HepG2 (cell line): ENCODE data around the gene TBXA2R. TPM values are rescaled to one million over a fixed set of nuclear protein-coding genes. Genes with fewer than 3 reads are reported as not detected.

ENCODE experiments used
- ATAC-seq: fragments of 200-7000 bp; cut with Tn5 transposase; 3 replicates; pipeline ENCODE4 v1.9.1; 2020; ENCODE audit warnings: mild to moderate bottlenecking, moderate library complexity
- BruUV-seq: library from RNA; stranded (reverse); fragments of 400-500 nt; replicated peaks from 2 replicates; lab custom pipeline; 2021; lab: Mats Ljungman, UMichigan
- CTCF ChIA-PET: fragments of 300-600 bp; formaldehyde crosslinking; extraction: SDS; loops from one replicate; lab custom pipeline; 2021; ENCODE audit warnings: low total read pairs, inconsistent platforms, low intra/inter-chr PET ratio; lab: Yijun Ruan, JAX
- POLR2A ChIA-PET: fragments of 350-600 bp; sonication (Branson Sonifier 250); formaldehyde crosslinking; loops from one replicate; lab custom pipeline; 2020; ENCODE audit warnings: antibody characterized with exemption, inconsistent platforms; lab: Yijun Ruan, JAX
- DNase-seq: peaks from one replicate; pipeline ENCODE4 v3.0.0-alpha.2; 2015; ENCODE audit warnings: low spot score
- FAIRE-seq: peaks from 3 replicates; lab custom pipeline; 2011; peaks lifted over from hg19 to GRCh38; lab: Jason Lieb, UNC
- H2AFZ ChIP-seq: one replicate; pipeline ENCODE4 v1.6.1; 2011; ENCODE audit warnings: low read length, inconsistent platforms
- H3K27ac ChIP-seq: fragments of 300-600 bp; 3 replicates; pipeline ENCODE4 v1.8.0; 2011; ENCODE audit warnings: mixed run types, mild to moderate bottlenecking, mixed read lengths, low read length, inconsistent platforms; ENCODE audit not compliant: insufficient read depth; ENCODE audit errors: extremely low read length
- H3K27me3 ChIP-seq, 2 experiments: fragments of 200-600 bp in 1 of 2; 2 replicates in 1 of 2; 3 replicates in 1 of 2; pipeline versions ENCODE4 v1.6.0 to v1.8.0; 2011; ENCODE audit warnings: low read length in 2 of 2, mild to moderate bottlenecking in 2 of 2, moderate library complexity in 2 of 2, inconsistent platforms in 1 of 2; ENCODE audit not compliant: insufficient read depth in 2 of 2, control insufficient read depth in 1 of 2
- H3K36me3 ChIP-seq, 2 experiments: fragments of 200-600 bp in 1 of 2; replicated peaks in 1 of 2; 2 replicates in 1 of 2; 3 replicates in 1 of 2; pipeline versions ENCODE4 v1.5.1 to v1.8.0; 2011; ENCODE audit warnings: low read length in 2 of 2, inconsistent platforms in 1 of 2; ENCODE audit not compliant: insufficient read depth in 2 of 2, control insufficient read depth in 1 of 2
- H3K4me1 ChIP-seq: 2 replicates; pipeline ENCODE4 v1.5.1; 2012; ENCODE audit warnings: low read length, inconsistent platforms; ENCODE audit not compliant: insufficient read depth
- H3K4me2 ChIP-seq: 2 replicates; pipeline ENCODE4 v1.6.0; 2011; ENCODE audit warnings: low read depth, low read length, inconsistent platforms
- H3K4me3 ChIP-seq, 3 experiments: fragments of 200-600 bp in 1 of 3; sonication (generic), shearing (Covaris generic) in 1 of 3; replicated peaks in 1 of 3; 2 replicates each; pipeline ENCODE4 v1.5.1; 2011 to 2016; ENCODE audit warnings: low read length in 3 of 3, inconsistent platforms in 2 of 3, low read depth in 2 of 3, mild to moderate bottlenecking in 2 of 3, control low read depth in 1 of 3, mixed read lengths in 1 of 3; ENCODE audit not compliant: insufficient read depth in 1 of 3
- H3K79me2 ChIP-seq: one replicate; pipeline ENCODE4 v1.6.1; 2011; ENCODE audit warnings: low read length, inconsistent platforms; ENCODE audit not compliant: insufficient read depth
- H3K9ac ChIP-seq: 2 replicates; pipeline ENCODE4 v1.6.0; 2011; ENCODE audit warnings: mild to moderate bottlenecking, low read depth, low read length, inconsistent platforms; ENCODE audit not compliant: insufficient read depth
- H3K9me3 ChIP-seq: 2 replicates; pipeline ENCODE4 v1.5.1; 2012; ENCODE audit warnings: mild to moderate bottlenecking, low read length
- H4K20me1 ChIP-seq: 2 replicates; pipeline ENCODE4 v1.6.0; 2011; ENCODE audit warnings: inconsistent platforms, mild to moderate bottlenecking, low read length, moderate library complexity; ENCODE audit not compliant: insufficient read depth
- CBFB ChIP-seq: sonication (generic); formaldehyde crosslinking; IDR thresholded peaks from 2 replicates; pipeline ENCODE4 v1.4.0; 2020; ENCODE audit warnings: missing genetic modification reagents
- CREB3 ChIP-seq: sonication (generic); formaldehyde crosslinking; IDR thresholded peaks from 2 replicates; pipeline ENCODE4 v1.5.0; 2020; ENCODE audit warnings: missing genetic modification reagents
- KDM5B ChIP-seq: sonication (generic); formaldehyde crosslinking; IDR thresholded peaks from 2 replicates; pipeline ENCODE4 v1.4.0; 2020; ENCODE audit warnings: missing genetic modification reagents, mild to moderate bottlenecking, borderline replicate concordance
- KLF9 ChIP-seq: IDR thresholded peaks from 2 replicates; pipeline ENCODE4 v1.6.1; 2016; ENCODE audit warnings: low read depth
- MIER3 ChIP-seq: IDR thresholded peaks from 2 replicates; pipeline ENCODE4 v1.6.1; 2016; ENCODE audit warnings: missing compliant biosample characterization, borderline replicate concordance
- MYNN ChIP-seq: sonication (generic); formaldehyde crosslinking; IDR thresholded peaks from 2 replicates; pipeline ENCODE4 v1.4.0; 2020; ENCODE audit warnings: mild to moderate bottlenecking, low read depth, missing genetic modification reagents
- SPEN ChIP-seq: sonication (generic); formaldehyde crosslinking; IDR thresholded peaks from 2 replicates; pipeline ENCODE4 v1.5.1; 2020; ENCODE audit warnings: low read depth, mild to moderate bottlenecking, missing genetic modification reagents
- ZBTB20 ChIP-seq: sonication (generic); formaldehyde crosslinking; IDR thresholded peaks from 2 replicates; pipeline ENCODE4 v1.8.1; 2023; ENCODE audit warnings: missing genetic modification reagents, low read depth, mild to moderate bottlenecking, borderline replicate concordance
- ZFY ChIP-seq: sonication (generic); formaldehyde crosslinking; IDR thresholded peaks from 2 replicates; pipeline ENCODE4 v1.4.0; 2020; ENCODE audit warnings: missing genetic modification reagents
- ZNF18 ChIP-seq: sonication (generic); formaldehyde crosslinking; IDR thresholded peaks from 2 replicates; pipeline ENCODE4 v1.8.0; 2022; ENCODE audit warnings: mild to moderate bottlenecking, missing genetic modification reagents; ENCODE audit not compliant: insufficient replicate concordance
- ZNF3 ChIP-seq: IDR thresholded peaks from 2 replicates; pipeline ENCODE4 v1.7.0; 2017; ENCODE audit warnings: inconsistent platforms
- ZNF549 ChIP-seq: sonication (generic); formaldehyde crosslinking; IDR thresholded peaks from 2 replicates; pipeline ENCODE4 v1.5.0; 2020; ENCODE audit warnings: missing genetic modification reagents
- ZNF574 ChIP-seq: sonication (generic); formaldehyde crosslinking; IDR thresholded peaks from 2 replicates; pipeline ENCODE4 v1.4.0; 2020; ENCODE audit warnings: missing genetic modification reagents
- ZNF816 ChIP-seq: sonication (generic); formaldehyde crosslinking; IDR thresholded peaks from 2 replicates; pipeline ENCODE4 v1.8.0; 2022; ENCODE audit warnings: missing genetic modification reagents, mild to moderate bottlenecking, borderline replicate concordance
- WGBS: methylation state at CpG from one replicate; pipeline ENCODE4 v1.1.6; 2017; ENCODE audit warnings: low lambda C conversion rate; 5-methylcytosine and 5-hydroxymethylcytosine counted together
- in situ Hi-C: cut with HindIII; loops from 2 replicates; pipeline ENCODE4 v1.10.0; 2017; ENCODE audit warnings: low pct_unique_long_range_greater_than_20kb; ENCODE audit not compliant: extremely low pct_ligation_motif_present
- intact Hi-C: fragments of 100-400 bp; cut with micrococcal nuclease; formaldehyde crosslinking; loops from one replicate; pipeline ENCODE4 v1.10.0; 2022; ENCODE audit not compliant: unreplicated experiment
- polyA plus RNA-seq, 8 experiments: library from polyadenylated mRNA; depleted of rRNA in 3 of 8; stranded (reverse) in 7 of 8; unstranded in 1 of 8; fragments of >200 nt; fragmentation: Illumina TruSeq in 4 of 8; extraction: Trizol in 4 of 8; gene quantifications; 2 replicates each; pipeline versions ENCODE4 v1.2.1 to v1.2.3, GENCODE V29; 2011 to 2016; ENCODE audit warnings: low read depth in 4 of 8, missing spikeins in 1 of 8, mixed read lengths in 1 of 8; ENCODE audit not compliant: insufficient read depth in 1 of 8
- total RNA-seq, 5 experiments: library from RNA; depleted of rRNA; stranded (reverse); fragments of >200 nt; fragmentation: Illumina TruSeq; extraction: Trizol; gene quantifications; 2 replicates each; pipeline ENCODE4 v1.2.3, GENCODE V29; 2016; ENCODE audit warnings: low read depth in 1 of 5

The TBXA2R gene
- total and polyA plus RNA-seq, 2 of the 13 experiments (the other 11 are each of a cell fraction or from before 2014, with no cell fraction given): 0.09 TPM; not detected in 1

GRCh38 chr19:3608079-3608641, 1.5 kb upstream of the TBXA2R start:
- intact Hi-C loops (no loop called here), in situ Hi-C loops (no loop called here)
- Histone ChIP-seq H3K4me2 (peak overlapping the region; percentile 77), H2AFZ (no peak overlapping the region), H3K27ac (no peak overlapping the region), H4K20me1 (no peaks in the 10 kb centered on the region), H3K36me3 (peaks cover 3 to 13% of the 10 kb centered on the region in 2 experiments; a peak in 2 of 5 replicates), H3K27me3 (peaks cover 0 to 26% of the 10 kb centered on the region in 2 experiments; a peak in 2 of 5 replicates), H3K4me1 (peaks cover 47% of the 10 kb centered on the region), H3K9me3 (no peaks in the 10 kb centered on the region), H3K9ac (no peak overlapping the region), H3K79me2 (no peaks in the 10 kb centered on the region), H3K4me3 (peak overlapping the region in 1 of 3 experiments; percentile 59; a peak in 1 of 6 replicates)
- DNase-seq (no peak), FAIRE-seq (no peak), ATAC-seq (peak; percentile 5; the same call in 1 of the 3 replicates)
- ChIA-PET CTCF (no interaction called here), POLR2A (interaction anchor here (0.9 kb wide), 1 partner anchor 19 kb away, joined by 3 read pairs; no protein-coding TSS in a partner anchor)
- WGBS: 14% methylated on average over 3 of the region's 3 CpGs
- TF ChIP-seq CREB3 (CRISPR knock-in tag): no peak
- no peak for TF ChIP-seq ZNF3 (CRISPR knock-in tag)
- no peak for TF ChIP-seq ZNF816
- TF ChIP-seq ZFY: no peak
- no peak for TF ChIP-seq SPEN (CRISPR knock-in tag)
- no peak for TF ChIP-seq KLF9 (CRISPR knock-in tag)
- TF ChIP-seq ZNF18 (CRISPR knock-in tag): no peak
- no peak for TF ChIP-seq ZNF574 (CRISPR knock-in tag)
- TF ChIP-seq MIER3 (CRISPR knock-in tag): no peak
- no peak for TF ChIP-seq CBFB (CRISPR knock-in tag)
- no peak for TF ChIP-seq MYNN
- no peak for TF ChIP-seq ZBTB20 (CRISPR knock-in tag)
- no peak for TF ChIP-seq ZNF549 (CRISPR knock-in tag)
- TF ChIP-seq KDM5B: no peak
- BruUV-seq: no TSS peak
